HG02885 (cell line): ENCODE results near the gene KRTAP5-1.
"Not testable (repeated sequence)": the region's sequence is repeated elsewhere in the genome, so short reads cannot be mapped to it uniquely, and the experiment has no call there.

Source experiments
- ATAC-seq: cut with Tn5 transposase; IDR thresholded peaks from one replicate; pipeline ENCODE4 v1.9.1; 2021; ENCODE audit warnings: mild to moderate bottlenecking; ENCODE audit not compliant: unreplicated experiment, poor library complexity

Gene KRTAP5-1

GRCh38 chr11:1604181-1604580, 19.1 kb upstream of the KRTAP5-1 start:
- no peak for ATAC-seq

DNA sequence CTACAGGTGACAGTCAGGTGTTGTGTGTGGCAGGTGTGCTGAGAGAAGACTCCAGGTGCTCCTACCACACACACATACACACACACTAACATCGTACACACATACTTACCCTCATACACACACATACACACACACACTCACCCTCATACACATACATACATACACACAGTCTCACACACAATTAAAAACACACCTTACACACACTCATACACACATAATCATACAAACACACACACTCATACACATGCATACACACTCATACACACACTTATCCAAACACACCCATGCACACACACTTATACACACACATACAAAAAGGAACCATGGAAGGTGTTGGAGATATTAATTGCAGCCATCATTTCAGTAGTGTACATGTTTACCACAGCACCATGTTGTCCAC, 18.5 kb upstream of the KRTAP5-1 start:
- ATAC-seq, result no peak

- not testable (repeated sequence) for ATAC-seq
Measured at GRCh38 chr11:1601663-1602062, 16.6 kb upstream of the KRTAP5-1 start.

GRCh38 chr11:1600626-1601025, 15.5 kb upstream of the KRTAP5-1 start:
- no peak for ATAC-seq

- no peak for ATAC-seq
Measured at GRCh38 chr11:1598816-1599215, 13.7 kb upstream of the KRTAP5-1 start.

- not testable (repeated sequence) for ATAC-seq
Measured at GRCh38 chr11:1598406-1598805, 13.3 kb upstream of the KRTAP5-1 start.

DNA sequence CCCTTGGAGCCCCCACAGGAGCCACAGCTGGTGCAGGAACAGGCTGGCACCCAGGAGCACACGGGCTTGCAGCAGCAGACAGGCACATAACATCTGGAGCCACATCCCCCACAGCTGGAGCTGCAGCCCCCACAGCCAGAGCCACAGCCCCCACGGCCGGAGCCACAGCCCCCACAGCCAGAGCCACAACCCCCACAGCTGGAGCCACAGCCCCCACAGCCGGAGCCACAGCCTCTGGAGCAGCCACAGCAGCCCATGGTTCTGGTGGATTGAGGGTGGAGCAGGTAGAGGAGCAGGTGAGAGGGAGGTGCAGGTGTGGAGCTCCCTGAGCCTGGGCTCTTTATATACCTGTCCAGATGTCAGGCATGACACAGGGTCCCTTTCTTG, 12.9 kb upstream of the KRTAP5-1 start, which contains the start of gene KRTAP5-2:
KRTAP5-2 (minus strand) TSS at position 301 of the 387 bp plus-strand sequence; CDS start at position 257, 44 bp downstream.
- ATAC-seq, result no peak

GRCh38 chr11:1597331-1597993, 12.4 kb upstream of the KRTAP5-1 start:
- ATAC-seq, result no peak

DNA sequence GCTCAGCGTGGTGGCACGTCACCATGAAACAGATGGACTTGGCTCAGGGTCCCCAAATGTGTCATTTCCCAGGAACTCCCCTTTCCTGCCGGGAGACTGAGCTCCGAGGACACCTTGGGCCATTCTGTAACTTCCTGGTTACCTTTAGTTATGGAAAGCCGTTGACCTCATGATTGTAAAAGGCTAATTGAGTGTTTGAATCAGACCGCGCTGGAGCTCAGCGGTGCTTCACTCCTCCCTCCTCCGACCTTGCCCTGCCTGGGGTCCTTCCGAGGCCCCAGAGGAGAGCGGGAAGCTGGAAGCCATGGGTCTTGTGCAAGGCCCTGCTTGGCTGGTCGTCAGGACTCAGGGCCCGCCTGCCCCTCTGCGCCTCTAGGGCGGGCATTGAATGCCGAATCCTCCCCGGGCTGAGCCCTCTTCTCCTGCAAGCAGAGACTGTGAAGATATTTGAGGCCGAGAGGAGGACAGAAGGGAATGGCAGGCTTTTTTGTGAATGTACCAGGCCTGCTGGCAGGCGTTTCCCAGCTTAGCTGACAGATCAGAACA, 11.6 kb upstream of the KRTAP5-1 start:
- not testable (repeated sequence) for ATAC-seq

- ATAC-seq, result not testable (repeated sequence)
Measured at GRCh38 chr11:1595994-1596575, 11.0 kb upstream of the KRTAP5-1 start.

- no peak for ATAC-seq
Measured at GRCh38 chr11:1592628-1593027, 7.5 kb upstream of the KRTAP5-1 start.

DNA sequence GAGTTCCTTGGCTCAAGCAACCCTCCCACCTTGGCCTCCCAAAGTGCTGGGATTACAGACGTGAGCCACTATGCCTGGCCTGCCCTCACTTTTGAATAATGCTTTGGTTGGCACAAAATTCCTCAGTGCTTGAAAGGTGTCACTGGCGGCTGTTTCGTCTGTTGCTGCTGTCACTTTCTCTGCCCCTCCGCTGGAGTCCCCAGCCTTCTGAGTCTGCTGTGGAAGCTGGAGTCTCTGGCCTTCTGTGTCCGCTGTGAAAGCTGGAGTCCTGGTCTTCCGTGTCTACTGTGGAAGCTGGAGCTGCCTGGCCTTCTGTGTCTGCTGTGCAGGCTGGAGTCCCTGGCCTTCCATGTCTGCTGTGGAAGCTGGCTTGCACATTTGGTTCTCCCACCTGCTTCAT, 4.9 kb upstream of the KRTAP5-1 start:
- ATAC-seq, result no peak

DNA sequence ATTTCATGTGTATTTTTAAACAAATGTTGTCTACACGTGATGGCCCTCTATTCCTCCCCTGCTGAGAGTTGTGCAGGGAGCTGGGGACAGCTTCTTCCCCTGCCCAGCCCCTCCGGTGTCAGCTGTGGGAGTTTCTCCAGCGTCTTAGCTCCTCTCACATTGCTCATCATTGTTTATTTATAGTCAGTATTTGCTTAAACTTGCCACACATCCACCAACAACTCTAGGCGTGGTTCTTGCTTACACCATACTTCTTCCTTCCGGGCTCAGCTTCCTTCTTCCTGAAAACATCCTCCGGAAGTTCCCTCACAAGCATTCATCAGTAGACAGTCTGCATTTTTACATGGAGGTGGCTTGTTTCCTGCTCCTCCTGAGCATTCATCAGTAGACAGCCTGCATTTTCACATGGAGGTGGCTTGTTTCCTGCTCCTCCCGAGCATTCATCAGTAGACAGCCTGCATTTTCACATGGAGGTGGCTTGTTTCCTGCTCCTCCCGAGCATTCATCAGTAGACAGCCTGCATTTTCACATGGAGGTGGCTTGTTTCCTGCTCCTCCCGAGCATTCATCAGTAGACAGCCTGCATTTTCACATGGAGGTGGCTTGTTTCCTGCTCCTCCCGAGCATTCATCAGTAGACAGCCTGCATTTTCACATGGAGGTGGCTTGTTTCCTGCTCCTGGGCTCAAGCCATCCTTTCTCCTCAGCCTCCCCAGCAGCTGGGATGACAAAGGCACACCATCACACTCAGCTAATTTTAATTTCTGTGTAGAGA, 4.3 kb upstream of the KRTAP5-1 start:
- not testable (repeated sequence) for ATAC-seq

GRCh38 chr11:1586699-1587098, 1.6 kb upstream of the KRTAP5-1 start:
- ATAC-seq, result no peak

- ATAC-seq, result not testable (repeated sequence)
Measured at GRCh38 chr11:1582909-1583308, 2.2 kb downstream of the KRTAP5-1 start.

DNA sequence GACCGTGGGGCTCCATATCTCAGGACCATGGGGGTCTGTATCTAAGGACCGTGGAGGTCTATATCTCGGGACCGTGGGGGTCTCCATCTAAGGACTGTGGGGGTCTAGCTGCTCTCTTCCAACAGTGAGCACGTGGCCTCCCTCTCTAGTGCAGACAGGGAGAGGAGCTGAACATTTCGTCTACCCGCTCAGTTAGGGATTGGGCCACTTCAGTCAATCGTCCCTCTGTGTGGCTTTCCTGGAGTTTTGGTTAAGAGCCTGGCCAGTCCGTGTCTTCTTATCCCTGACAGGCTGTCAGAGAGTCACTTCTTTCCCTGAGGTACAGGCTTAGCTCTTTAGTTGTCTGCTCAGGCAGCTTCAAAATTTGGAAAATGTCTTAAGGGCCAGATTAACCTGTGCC, 3.1 kb downstream of the KRTAP5-1 start:
- ATAC-seq, result no peak

DNA sequence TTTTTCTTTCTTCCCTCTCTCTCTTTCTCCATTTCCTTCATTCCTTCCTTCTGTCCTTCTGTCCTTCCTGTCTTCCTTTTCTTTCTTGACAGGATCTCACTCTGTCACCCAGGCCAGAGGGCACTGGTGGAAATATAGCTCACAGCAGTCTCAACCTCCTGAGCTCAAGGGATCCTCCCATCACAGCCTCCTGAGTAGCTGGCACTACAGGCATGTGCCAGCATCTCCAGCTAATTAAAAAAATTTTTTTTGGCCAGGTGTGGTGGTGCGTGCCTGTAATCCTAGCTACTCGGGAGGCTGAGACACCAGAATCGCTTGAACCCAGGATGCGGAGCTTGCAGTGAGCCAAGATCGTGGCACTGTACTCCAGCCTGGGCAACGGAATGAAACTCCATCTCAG, 8.3 kb downstream of the KRTAP5-1 start:
- ATAC-seq, result no peak

GRCh38 chr11:1575756-1576155, 9.3 kb downstream of the KRTAP5-1 start:
- ATAC-seq, result not testable (repeated sequence)

- ATAC-seq, result no peak
Measured at GRCh38 chr11:1574933-1575242, 10.2 kb downstream of the KRTAP5-1 start.

DNA sequence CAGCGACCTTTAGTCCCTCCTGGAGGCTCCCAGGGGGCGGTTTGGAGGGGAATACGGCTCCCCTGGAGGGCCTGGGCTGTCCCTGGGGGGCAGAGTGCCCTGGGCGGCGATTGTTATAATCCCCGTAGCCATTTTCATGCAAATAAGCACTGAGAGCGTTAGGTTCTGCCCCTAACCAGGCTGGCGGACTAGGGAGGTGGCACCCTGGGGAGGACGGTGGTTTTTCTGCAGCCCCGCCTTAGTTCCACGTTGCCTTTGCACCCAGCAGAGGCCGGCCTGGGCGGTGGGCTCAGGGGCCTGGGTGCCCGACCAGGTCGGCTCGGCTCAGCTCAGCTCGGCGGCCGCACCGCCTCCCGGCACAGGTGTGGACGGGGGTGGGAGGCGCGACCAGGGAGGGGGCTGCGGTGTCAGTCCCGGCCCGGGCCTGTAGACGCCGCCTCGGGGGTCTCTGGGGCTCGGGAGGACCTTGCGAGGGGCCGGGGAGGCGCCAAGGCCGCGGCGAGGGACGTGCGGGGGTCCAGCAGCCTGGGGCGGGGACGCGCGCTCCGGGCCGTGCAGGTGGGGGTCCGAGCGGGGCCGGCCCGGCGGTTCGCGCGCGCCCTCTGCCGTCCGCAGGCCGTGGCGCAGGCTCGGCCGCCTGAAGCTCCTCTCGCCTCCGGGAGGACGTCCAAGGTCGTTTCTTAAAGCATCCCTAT, 10.7 kb downstream of the KRTAP5-1 start:
- ATAC-seq, result peak; percentile 36

- no peak for ATAC-seq
Measured at GRCh38 chr11:1573903-1574237, 11.2 kb downstream of the KRTAP5-1 start.
